ENCODE results near the gene GZMH. TPM values are rescaled to one million over a fixed set of nuclear protein-coding genes. Genes with fewer than 3 reads are reported as not detected.

GZMH gene
- total and polyA plus RNA-seq, 9 donors, result 0.25 to 6.6 (median 0.51) TPM; not detected in 3

DNA sequence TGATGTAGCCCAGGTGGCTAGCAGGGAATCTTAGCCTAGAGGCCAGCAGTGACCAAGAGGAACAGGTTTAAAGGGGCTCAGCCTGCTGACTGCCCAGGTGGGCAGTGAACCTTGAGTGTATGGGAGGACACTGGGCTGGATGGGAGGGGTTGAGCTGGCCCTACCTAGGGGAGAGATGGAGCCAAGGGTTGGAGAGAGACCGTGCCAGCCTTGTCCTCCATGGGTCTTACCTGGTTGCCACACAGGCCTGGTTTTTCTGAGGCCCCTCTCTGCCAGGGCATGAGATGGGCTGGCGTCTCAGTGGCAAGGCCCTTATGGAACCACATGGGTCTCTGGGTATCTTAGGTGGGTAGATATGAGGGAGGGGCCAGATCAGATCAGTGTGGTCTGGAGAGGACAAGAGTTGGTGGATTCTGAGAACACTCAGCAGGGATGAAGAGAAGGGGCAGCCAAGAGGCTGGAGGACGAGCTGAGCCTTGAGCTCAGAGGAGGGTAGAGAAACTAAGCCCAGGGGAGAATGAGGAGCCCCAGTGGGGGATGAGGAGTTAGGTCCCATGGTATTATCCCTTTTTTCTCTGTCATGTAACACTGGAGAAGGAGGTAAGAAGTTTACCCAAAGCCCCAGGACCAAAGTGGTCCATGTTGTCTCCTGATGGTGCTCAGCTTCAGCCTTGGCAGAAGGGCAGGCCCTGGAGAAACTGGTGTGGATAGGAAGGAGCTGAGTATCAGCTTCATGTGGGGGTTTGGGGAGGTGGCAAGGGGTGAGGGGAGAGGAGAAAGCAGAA lies 20.8 kb upstream of the GZMH start:
- H3K36me3 ChIP-seq, result no peaks in the 10 kb centered on the region
- DNase-seq, result no peak
- H3K4me1 ChIP-seq (ENCODE audit: insufficient read depth), result no peaks in the 10 kb centered on the region
- no peak for TF ChIP-seq EP300 (IDR thresholded peaks at IDR 0.05)
- TF ChIP-seq POLR2A (IDR thresholded peaks at IDR 0.05), result no peak
- TF ChIP-seq CTCF (IDR thresholded peaks at IDR 0.05), result no peak
- no peak overlapping the region for H3K4me3 ChIP-seq
- no peak overlapping the region for H3K27ac ChIP-seq
- no peaks in the 10 kb centered on the region for H3K9me3 ChIP-seq
- 49 to 66% (median 64%) methylated on average over 3 of the region's 3 CpGs for WGBS, 3 donors
- no peaks in the 10 kb centered on the region for H3K27me3 ChIP-seq
- intact Hi-C loops (cut with DNase I), result no loop called here

DNA sequence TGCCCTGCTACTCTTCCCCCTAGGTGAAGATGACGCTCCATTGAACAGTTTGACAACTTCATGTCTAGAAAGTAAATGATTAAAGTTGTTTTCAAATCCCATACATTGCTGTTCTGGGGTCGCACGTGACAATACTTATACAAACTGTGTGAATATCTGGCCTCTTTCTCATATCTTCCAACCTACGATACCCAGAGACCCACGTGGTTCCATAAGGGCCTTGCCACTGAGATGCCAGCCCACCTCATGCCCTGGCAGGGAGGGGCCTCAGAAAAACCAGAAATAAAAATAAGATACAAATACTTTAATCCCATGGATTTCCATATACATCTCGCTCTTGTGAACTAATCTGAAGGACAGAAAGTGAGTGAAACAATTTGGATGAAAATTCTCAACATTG lies 20.0 kb upstream of the GZMH start:
- no peak overlapping the region for H3K27ac ChIP-seq
- DNase-seq, result no peak
- H3K27me3 ChIP-seq, result no peaks in the 10 kb centered on the region
- WGBS, 3 donors, result 72 to 84% (median 73%) methylated on average over 6 of the region's 6 CpGs
- no peak for TF ChIP-seq POLR2A (IDR thresholded peaks at IDR 0.05)
- TF ChIP-seq EP300 (IDR thresholded peaks at IDR 0.05), result no peak
- no peak for TF ChIP-seq CTCF (IDR thresholded peaks at IDR 0.05)
- no peaks in the 10 kb centered on the region for H3K4me1 ChIP-seq (ENCODE audit: insufficient read depth)
- intact Hi-C loops (cut with DNase I), result no loop called here
- no peaks in the 10 kb centered on the region for H3K9me3 ChIP-seq
- H3K36me3 ChIP-seq, result no peaks in the 10 kb centered on the region
- no peak overlapping the region for H3K4me3 ChIP-seq

DNA sequence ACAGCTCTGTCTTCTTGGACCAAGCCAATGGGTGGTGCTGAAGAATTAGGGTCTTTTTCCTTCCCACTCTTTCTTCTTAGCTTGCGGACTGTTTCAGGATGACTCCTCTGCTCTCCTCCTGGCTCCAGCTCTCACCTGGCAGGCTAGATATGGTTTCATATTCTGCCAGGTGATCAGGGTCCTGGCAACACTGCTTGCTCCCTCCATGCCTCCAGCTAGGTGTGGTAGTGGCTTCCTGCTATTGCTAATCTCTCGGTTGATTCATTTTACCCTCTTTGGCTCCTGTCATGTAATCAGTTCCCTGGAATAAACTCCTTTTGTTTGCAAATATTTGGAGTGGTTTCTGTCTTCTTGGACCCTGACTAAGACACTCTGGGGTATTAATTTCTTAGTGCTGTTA lies 4.3 kb upstream of the GZMH start:
- WGBS, 3 donors, result 87 to 93% (median 88%) methylated on average over 2 of the region's 2 CpGs
- no peak for DNase-seq

DNA sequence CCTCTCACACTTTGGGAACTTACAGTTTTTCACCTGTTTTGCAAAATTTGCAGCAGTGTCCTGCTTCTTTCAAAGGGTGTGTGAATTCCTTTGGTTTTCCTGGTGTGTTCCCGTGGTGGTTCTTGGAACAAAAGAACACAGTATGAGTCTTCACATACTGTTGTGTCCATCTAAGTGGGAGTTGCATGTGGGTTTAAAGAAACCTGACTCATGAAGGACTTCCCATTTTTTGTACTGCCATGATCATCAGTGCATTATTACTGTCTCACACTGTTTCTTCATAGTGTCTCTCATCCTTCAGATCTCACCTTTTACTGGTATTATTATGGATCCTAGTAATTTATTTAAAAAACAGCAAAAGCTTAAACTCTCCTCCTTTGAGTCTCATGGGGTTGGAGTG lies 3.8 kb upstream of the GZMH start:
- TF ChIP-seq EP300 (IDR thresholded peaks at IDR 0.05) (no peak), CTCF (IDR thresholded peaks at IDR 0.05) (no peak), POLR2A (IDR thresholded peaks at IDR 0.05) (no peak)
- no peaks in the 10 kb centered on the region for H3K9me3 ChIP-seq
- no peaks in the 10 kb centered on the region for H3K27me3 ChIP-seq
- 34 to 61% (median 54%) methylated on average over 1 of the region's 1 CpG for WGBS, 3 donors
- no peak overlapping the region for H3K4me3 ChIP-seq
- no peaks in the 10 kb centered on the region for H3K36me3 ChIP-seq
- DNase-seq, result no peak
- H3K4me1 ChIP-seq (ENCODE audit: insufficient read depth), result no peaks in the 10 kb centered on the region
- intact Hi-C loops (cut with DNase I), result no loop called here
- no peak overlapping the region for H3K27ac ChIP-seq

More for the DNA sequence above, 4.3 kb upstream of the GZMH start:
- no peaks in the 10 kb centered on the region for H3K36me3 ChIP-seq
- H3K27me3 ChIP-seq, result no peaks in the 10 kb centered on the region
- no peaks in the 10 kb centered on the region for H3K4me1 ChIP-seq (ENCODE audit: insufficient read depth)
- no peaks in the 10 kb centered on the region for H3K9me3 ChIP-seq
- no peak for TF ChIP-seq CTCF (IDR thresholded peaks at IDR 0.05)
- TF ChIP-seq EP300 (IDR thresholded peaks at IDR 0.05), result no peak
- TF ChIP-seq POLR2A (IDR thresholded peaks at IDR 0.05), result no peak
- H3K27ac ChIP-seq, result no peak overlapping the region
- H3K4me3 ChIP-seq, result no peak overlapping the region
- intact Hi-C loops (cut with DNase I), result no loop called here

Data from ovary (tissue), 9 donors.